Osteoblast (primary cell): ENCODE results near the gene CHMP4A. TPM values are rescaled to one million over a fixed set of nuclear protein-coding genes. Genes with fewer than 3 reads are reported as not detected.

Experiments used
- DNase-seq: peaks from one replicate; pipeline ENCODE4 v3.0.0; 2011; ENCODE audit warnings: low spot score, mixed read lengths; ENCODE audit not compliant: insufficient read length; ENCODE audit errors: missing footprints
- H2AFZ ChIP-seq: 2 replicates; pipeline ENCODE4 v1.6.0; 2011; ENCODE audit warnings: mild to moderate bottlenecking, low read length
- H3K27ac ChIP-seq: 2 replicates; pipeline ENCODE4 v1.5.1; 2011; ENCODE audit warnings: mild to moderate bottlenecking, low read depth, low read length, moderate library complexity
- H3K27me3 ChIP-seq: 2 replicates; pipeline ENCODE4 v1.6.0; 2012; ENCODE audit warnings: mild to moderate bottlenecking, control low read depth, inconsistent platforms, low read length, moderate library complexity; ENCODE audit not compliant: insufficient read depth
- H3K36me3 ChIP-seq: 2 replicates; pipeline ENCODE4 v1.5.1; 2011; ENCODE audit warnings: mild to moderate bottlenecking, low read length, control low read depth, moderate library complexity; ENCODE audit not compliant: insufficient read depth
- H3K4me1 ChIP-seq: 2 replicates; pipeline ENCODE4 v1.5.1; 2011; ENCODE audit warnings: mild to moderate bottlenecking, low read length, control low read depth, moderate library complexity; ENCODE audit not compliant: insufficient read depth
- H3K4me2 ChIP-seq: 2 replicates; pipeline ENCODE4 v1.6.0; 2011; ENCODE audit warnings: mild to moderate bottlenecking, low read length; ENCODE audit not compliant: insufficient read depth
- H3K4me3 ChIP-seq: fragments of 200-600 bp; sonication (generic); 3 replicates; pipeline ENCODE4 v1.5.1; 2012; ENCODE audit warnings: mild to moderate bottlenecking, low read length, inconsistent platforms; ENCODE audit not compliant: insufficient read depth
- H3K79me2 ChIP-seq: 2 replicates; pipeline ENCODE4 v1.6.0; 2012; ENCODE audit warnings: mild to moderate bottlenecking, low read length, control low read depth, inconsistent platforms; ENCODE audit not compliant: insufficient read depth
- H3K9me3 ChIP-seq: 2 replicates; pipeline ENCODE4 v1.5.1; 2011; ENCODE audit warnings: low read depth, low read length, control low read depth
- H4K20me1 ChIP-seq: 2 replicates; pipeline ENCODE4 v1.6.0; 2012; ENCODE audit warnings: mild to moderate bottlenecking, low read length, control low read depth; ENCODE audit not compliant: insufficient read depth
- total RNA-seq: library from RNA; depleted of rRNA; stranded (reverse); fragments of >200 nt; gene quantifications from 2 replicates; pipeline ENCODE4 v1.2.3, GENCODE V29; 2012
- TF ChIP-seq, protein P1 (sequence below): IDR thresholded peaks from 2 replicates; pipeline ENCODE4 v1.5.1; 2011; ENCODE audit warnings: mild to moderate bottlenecking, low read depth, low read length, moderate library complexity; ENCODE audit errors: extremely low read depth

Gene CHMP4A
- total RNA-seq, 1 donor, result 19.2 TPM

DNA sequence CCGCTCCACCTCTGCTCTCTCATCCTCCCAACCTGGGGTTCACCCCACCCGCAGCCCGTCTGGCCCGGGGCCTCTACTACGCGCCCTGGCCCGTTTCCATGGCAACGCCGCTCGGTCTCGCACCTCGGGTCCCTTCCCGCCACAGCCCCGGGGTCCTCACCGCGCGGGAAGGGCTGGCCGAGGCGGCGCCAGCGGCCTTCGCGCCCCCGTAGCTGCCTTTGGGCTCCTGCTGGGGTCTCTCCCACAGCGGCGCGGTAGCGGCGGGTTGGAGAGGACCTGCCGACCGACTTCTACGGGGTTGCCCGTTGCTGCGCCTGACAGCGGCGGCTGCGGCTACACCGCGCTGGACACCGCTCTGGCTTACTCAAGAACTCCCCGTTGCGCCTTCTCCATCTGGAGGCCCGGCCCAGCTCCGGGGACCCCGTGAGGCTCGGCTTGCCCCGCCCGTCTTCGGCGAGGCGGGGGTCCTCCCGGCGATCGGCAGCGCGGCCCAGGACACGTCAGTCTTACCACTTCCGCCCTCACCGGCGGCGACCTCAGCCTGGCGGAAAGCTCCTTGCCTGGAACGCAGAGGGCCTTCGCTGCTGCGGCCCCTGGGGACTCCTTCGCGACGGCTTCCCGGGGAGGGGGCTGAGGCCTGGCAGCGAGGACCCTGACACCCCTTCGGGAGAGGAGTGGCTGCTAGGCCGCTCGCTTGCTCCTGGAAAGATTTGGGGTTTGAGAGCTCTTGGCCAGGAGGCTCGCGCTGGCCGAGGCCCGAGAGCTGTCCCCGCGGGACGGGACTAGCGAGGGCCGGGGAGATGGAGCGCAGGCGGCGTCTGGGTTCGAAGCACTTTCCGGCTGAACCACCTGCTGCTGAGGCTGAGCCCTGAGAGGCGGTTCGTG lies 17.9 kb downstream of the CHMP4A start, which contains the start of gene TM9SF1:
TSS of gene TM9SF1 (minus strand) at position 256 of the 885 bp plus-strand sequence. CDS start 422 bp downstream, outside the sequence.
- peak within 1 kb of the TSS; percentile 95 for H2AFZ ChIP-seq
- H3K4me2 ChIP-seq, result peak within 1 kb of the TSS; percentile 97
- peak within 1 kb of the TSS; percentile 96 for H3K4me3 ChIP-seq
- TF ChIP-seq, protein P1, sequence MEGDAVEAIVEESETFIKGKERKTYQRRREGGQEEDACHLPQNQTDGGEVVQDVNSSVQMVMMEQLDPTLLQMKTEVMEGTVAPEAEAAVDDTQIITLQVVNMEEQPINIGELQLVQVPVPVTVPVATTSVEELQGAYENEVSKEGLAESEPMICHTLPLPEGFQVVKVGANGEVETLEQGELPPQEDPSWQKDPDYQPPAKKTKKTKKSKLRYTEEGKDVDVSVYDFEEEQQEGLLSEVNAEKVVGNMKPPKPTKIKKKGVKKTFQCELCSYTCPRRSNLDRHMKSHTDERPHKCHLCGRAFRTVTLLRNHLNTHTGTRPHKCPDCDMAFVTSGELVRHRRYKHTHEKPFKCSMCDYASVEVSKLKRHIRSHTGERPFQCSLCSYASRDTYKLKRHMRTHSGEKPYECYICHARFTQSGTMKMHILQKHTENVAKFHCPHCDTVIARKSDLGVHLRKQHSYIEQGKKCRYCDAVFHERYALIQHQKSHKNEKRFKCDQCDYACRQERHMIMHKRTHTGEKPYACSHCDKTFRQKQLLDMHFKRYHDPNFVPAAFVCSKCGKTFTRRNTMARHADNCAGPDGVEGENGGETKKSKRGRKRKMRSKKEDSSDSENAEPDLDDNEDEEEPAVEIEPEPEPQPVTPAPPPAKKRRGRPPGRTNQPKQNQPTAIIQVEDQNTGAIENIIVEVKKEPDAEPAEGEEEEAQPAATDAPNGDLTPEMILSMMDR, result no peak
- H3K79me2 ChIP-seq, result peaks cover 59% of the 10 kb centered on the region
- H3K9me3 ChIP-seq, result no peaks in the 10 kb centered on the region
- H3K27ac ChIP-seq, result peak within 1 kb of the TSS; percentile 94
- H3K4me1 ChIP-seq, result peaks cover 19% of the 10 kb centered on the region
- peak; percentile 98 for DNase-seq
- no peaks in the 10 kb centered on the region for H3K27me3 ChIP-seq
- H4K20me1 ChIP-seq, result no peaks in the 10 kb centered on the region
- peaks cover 14% of the 10 kb centered on the region for H3K36me3 ChIP-seq

DNA sequence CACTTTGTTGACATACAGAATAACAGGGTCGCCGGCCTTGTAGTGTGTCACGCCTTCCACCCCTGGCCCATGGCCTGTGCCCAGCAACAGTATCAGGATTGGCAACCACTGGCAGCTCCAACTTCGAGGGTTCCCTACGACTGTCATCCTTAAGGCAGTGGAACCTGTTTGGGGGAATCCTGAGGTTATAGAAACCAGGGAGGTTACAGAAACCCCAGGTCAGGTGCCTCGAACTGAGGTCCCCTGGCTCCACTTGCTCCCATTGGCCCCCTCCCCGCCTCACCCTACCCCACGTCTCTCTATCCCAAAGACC lies 18.5 kb downstream of the CHMP4A start:
- no peaks in the 10 kb centered on the region for H4K20me1 ChIP-seq
- peak overlapping the region; percentile 94 for H3K27ac ChIP-seq
- peaks cover 59% of the 10 kb centered on the region for H3K79me2 ChIP-seq

DNA sequence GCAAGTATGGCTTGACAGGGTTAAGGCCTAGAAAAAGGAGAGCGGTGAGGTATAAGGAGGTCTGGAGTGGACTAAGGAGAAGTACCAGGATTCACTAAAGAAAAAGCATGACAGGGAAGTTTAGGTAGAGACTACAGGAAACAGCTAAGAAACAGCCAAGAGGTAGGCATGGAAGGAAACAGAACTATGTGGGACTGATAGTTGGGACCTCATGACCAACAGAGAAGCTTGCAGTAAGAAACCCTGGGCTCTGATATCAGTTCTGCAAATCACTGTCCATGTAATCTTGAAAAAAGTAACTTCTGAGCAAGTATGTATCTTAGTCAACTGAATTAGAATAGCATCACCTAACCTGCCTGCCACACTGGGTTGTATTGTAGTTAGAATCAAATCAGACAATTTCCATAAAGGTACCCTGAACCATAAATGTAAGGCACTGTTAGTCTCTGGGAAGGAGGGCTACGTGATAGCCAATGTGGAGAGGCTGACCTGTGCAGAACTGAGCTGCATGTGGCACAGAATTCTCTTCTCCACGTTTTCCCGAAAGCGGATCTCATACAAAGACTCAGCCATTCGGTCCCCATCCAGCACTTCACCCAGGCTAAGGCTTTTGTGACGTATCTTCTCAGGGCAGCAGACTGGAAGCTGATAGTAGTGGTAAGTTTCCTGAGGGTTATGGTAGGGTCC lies 19.0 kb downstream of the CHMP4A start:
- no peaks in the 10 kb centered on the region for H3K27me3 ChIP-seq
- no peaks in the 10 kb centered on the region for H4K20me1 ChIP-seq
- peak overlapping the region; percentile 97 for H3K4me2 ChIP-seq
- peak overlapping the region; percentile 94 for H3K27ac ChIP-seq
- H2AFZ ChIP-seq, result no peak overlapping the region
- TF ChIP-seq, protein P1, result no peak
- H3K4me1 ChIP-seq, result peaks cover 19% of the 10 kb centered on the region
- H3K9me3 ChIP-seq, result no peaks in the 10 kb centered on the region
- H3K79me2 ChIP-seq, result peaks cover 59% of the 10 kb centered on the region
- DNase-seq, result peak; percentile 86
- H3K4me3 ChIP-seq, result peak overlapping the region; percentile 96
- peaks cover 18% of the 10 kb centered on the region for H3K36me3 ChIP-seq

More for the DNA sequence above, 18.5 kb downstream of the CHMP4A start:
- peaks cover 18% of the 10 kb centered on the region for H3K36me3 ChIP-seq
- H3K4me2 ChIP-seq, result peak overlapping the region; percentile 97
- H3K9me3 ChIP-seq, result no peaks in the 10 kb centered on the region
- TF ChIP-seq, protein P1, result no peak
- no peaks in the 10 kb centered on the region for H3K27me3 ChIP-seq
- H2AFZ ChIP-seq, result peak overlapping the region; percentile 95
- DNase-seq, result peak; percentile 89
- peaks cover 19% of the 10 kb centered on the region for H3K4me1 ChIP-seq
- peak overlapping the region; percentile 96 for H3K4me3 ChIP-seq

DNA sequence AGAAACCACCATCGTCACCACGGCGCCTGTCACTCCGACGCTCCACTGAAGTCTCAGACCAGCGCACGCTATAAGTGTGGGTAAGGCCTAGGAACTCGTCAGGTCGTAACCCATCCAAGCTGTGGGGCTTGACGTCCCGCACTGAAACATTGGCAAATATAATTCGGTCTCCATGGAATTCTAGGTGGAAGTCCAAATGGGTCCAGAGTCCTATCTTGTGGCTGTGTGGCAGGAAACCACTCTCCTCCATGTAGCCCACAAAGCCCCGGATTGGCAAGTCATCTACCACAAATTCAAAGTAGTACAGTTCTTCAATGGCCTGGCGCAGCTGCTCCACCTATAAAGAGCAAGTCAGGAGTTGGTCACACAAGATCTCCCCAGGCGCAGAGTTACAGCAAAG lies 20.4 kb downstream of the CHMP4A start:
- Histone ChIP-seq H3K4me1 (peaks cover 25% of the 10 kb centered on the region), H4K20me1 (no peaks in the 10 kb centered on the region), H3K79me2 (peaks cover 57% of the 10 kb centered on the region), H2AFZ (no peak overlapping the region), H3K27me3 (no peaks in the 10 kb centered on the region), H3K36me3 (peaks cover 18% of the 10 kb centered on the region), H3K4me2 (no peak overlapping the region), H3K4me3 (no peak overlapping the region), H3K9me3 (no peaks in the 10 kb centered on the region), H3K27ac (no peak overlapping the region)
- TF ChIP-seq, protein P1, result no peak
- DNase-seq, result peak; percentile 68
